Medulla oblongata (tissue), 1 donor: ENCODE data around the gene APOBEC3G.
"Not testable (repeated sequence)": the region's sequence is repeated elsewhere in the genome, so short reads cannot be mapped to it uniquely, and the experiment has no call there.

Experiments
- DNase-seq: peaks from one replicate; pipeline ENCODE4 v3.0.0-alpha.2; 2015; ENCODE audit errors: extremely low spot score

Gene APOBEC3G

GRCh38 chr22:39077026-39077840 lies at the start of gene APOBEC3G:
APOBEC3G (plus strand) TSS chr22:39077275; CDS start chr22:39077362, 87 bp downstream.
- DNase-seq: peak; percentile 54

GRCh38 chr22:39027717-39028116 lies 49.4 kb upstream of the APOBEC3G start:
- no peak for DNase-seq

- no peak for DNase-seq
Measured at GRCh38 chr22:39028281-39028680, 48.8 kb upstream of the APOBEC3G start.

- DNase-seq: no peak
Measured at GRCh38 chr22:39029227-39029626, 47.8 kb upstream of the APOBEC3G start.

GRCh38 chr22:39030705-39031104 lies 46.4 kb upstream of the APOBEC3G start:
- DNase-seq: no peak

- not testable (repeated sequence) for DNase-seq
Measured at GRCh38 chr22:39031434-39032295, 45.4 kb upstream of the APOBEC3G start.

- not testable (repeated sequence) for DNase-seq
Measured at GRCh38 chr22:39037071-39037470, 40.0 kb upstream of the APOBEC3G start.

- DNase-seq: no peak
Measured at GRCh38 chr22:39039306-39040126, 37.6 kb upstream of the APOBEC3G start.

GRCh38 chr22:39040155-39040537 lies 36.9 kb upstream of the APOBEC3G start:
- not testable (repeated sequence) for DNase-seq

GRCh38 chr22:39040538-39041296 lies 36.4 kb upstream of the APOBEC3G start, which contains the start of gene APOBEC3F:
APOBEC3F (plus strand) TSS chr22:39040864; CDS start chr22:39040961, 97 bp downstream.
- DNase-seq: peak; percentile 10

- no peak for DNase-seq
Measured at GRCh38 chr22:39041908-39042307, 35.2 kb upstream of the APOBEC3G start.

GRCh38 chr22:39043063-39043462 lies 34.0 kb upstream of the APOBEC3G start:
- not testable (repeated sequence) for DNase-seq

- DNase-seq: not testable (repeated sequence)
Measured at GRCh38 chr22:39045136-39045535, 31.9 kb upstream of the APOBEC3G start.

- DNase-seq: not testable (repeated sequence)
Measured at GRCh38 chr22:39049486-39049885, 27.6 kb upstream of the APOBEC3G start.

- DNase-seq: not testable (repeated sequence)
Measured at GRCh38 chr22:39051844-39052495, 25.1 kb upstream of the APOBEC3G start.

GRCh38 chr22:39055658-39056057 lies 21.4 kb upstream of the APOBEC3G start:
- DNase-seq: no peak

GRCh38 chr22:39061290-39061689 lies 15.8 kb upstream of the APOBEC3G start:
- DNase-seq: not testable (repeated sequence)

GRCh38 chr22:39061951-39062350 lies 15.1 kb upstream of the APOBEC3G start:
- DNase-seq: not testable (repeated sequence)

GRCh38 chr22:39063904-39064303 lies 13.2 kb upstream of the APOBEC3G start:
- not testable (repeated sequence) for DNase-seq
